ENCODE measurements around the gene HOXA3.

DNA sequence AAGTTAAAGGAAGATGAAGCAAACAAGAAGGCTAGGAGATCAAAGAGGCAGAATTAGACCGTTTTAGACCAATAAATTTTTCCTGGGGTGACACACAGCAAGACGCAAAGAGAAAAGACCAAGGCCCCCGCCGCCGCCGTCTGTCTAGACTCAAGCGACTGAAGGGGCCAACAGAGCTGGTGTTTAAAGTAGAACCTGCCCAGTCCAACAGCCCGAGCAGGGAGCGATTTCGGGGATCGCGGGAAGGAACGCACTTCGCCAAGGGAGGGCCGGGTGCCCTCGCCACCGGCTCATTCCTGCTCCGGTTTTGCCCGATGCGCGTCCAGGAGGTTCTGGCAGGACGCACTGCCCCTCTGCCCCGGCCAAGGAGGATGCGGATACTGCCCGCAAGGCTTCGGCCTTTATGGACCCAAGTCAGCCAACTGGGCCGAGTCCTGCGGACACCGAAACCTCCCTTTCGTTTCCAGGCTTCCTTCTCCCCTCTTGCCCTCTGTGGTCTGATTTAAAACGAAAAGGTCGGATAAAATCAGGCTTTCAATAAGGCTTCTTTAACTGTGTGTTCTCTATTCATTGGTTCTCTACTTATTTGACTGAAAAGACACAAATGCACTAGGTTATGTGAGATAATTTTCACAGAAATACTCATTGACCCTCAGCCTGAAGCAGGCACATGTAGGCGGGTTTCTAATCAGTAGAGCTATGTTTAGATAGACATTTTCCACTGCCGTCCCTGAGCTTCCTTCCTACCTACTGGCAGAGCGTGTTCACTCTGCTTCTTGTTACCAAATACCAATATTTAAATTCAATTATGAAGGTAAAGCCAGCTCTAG lies 6.3 kb upstream of the HOXA3 start:
- TF ChIP-seq, protein P1, sequence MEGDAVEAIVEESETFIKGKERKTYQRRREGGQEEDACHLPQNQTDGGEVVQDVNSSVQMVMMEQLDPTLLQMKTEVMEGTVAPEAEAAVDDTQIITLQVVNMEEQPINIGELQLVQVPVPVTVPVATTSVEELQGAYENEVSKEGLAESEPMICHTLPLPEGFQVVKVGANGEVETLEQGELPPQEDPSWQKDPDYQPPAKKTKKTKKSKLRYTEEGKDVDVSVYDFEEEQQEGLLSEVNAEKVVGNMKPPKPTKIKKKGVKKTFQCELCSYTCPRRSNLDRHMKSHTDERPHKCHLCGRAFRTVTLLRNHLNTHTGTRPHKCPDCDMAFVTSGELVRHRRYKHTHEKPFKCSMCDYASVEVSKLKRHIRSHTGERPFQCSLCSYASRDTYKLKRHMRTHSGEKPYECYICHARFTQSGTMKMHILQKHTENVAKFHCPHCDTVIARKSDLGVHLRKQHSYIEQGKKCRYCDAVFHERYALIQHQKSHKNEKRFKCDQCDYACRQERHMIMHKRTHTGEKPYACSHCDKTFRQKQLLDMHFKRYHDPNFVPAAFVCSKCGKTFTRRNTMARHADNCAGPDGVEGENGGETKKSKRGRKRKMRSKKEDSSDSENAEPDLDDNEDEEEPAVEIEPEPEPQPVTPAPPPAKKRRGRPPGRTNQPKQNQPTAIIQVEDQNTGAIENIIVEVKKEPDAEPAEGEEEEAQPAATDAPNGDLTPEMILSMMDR (IDR thresholded peaks at IDR 0.05; ENCODE audit: insufficient read depth, low read depth, low read length), result no peak
- peak; percentile 31 for TF ChIP-seq EZH2 (IDR thresholded peaks at IDR 0.05; ENCODE audit: insufficient read depth, low read length)
